IMR-90 (cell line): ENCODE results near the gene CLCF1. TPM values are rescaled to one million over a fixed set of nuclear protein-coding genes. Genes with fewer than 3 reads are reported as not detected.

ENCODE experiments used
- ATAC-seq: fragments of 200-7000 bp; cut with Tn5 transposase; 2 replicates; pipeline ENCODE4 v1.9.1; 2020; ENCODE audit warnings: low read depth, mild to moderate bottlenecking, moderate library complexity
- BruUV-seq: library from RNA; stranded (reverse); fragments of 400-500 nt; replicated peaks from 2 replicates; lab custom pipeline; 2021; lab: Mats Ljungman, UMichigan
- CTCF ChIA-PET: fragments of 300-600 bp; formaldehyde crosslinking; extraction: SDS; loops from one replicate; lab custom pipeline; 2021; ENCODE audit warnings: antibody characterized with exemption; lab: Yijun Ruan, JAX
- POLR2A ChIA-PET: fragments of 300-600 bp; sonication (Branson Sonifier 250); formaldehyde crosslinking; loops from one replicate; lab custom pipeline; 2022; ENCODE audit warnings: antibody characterized with exemption; ENCODE audit not compliant: unreplicated experiment; lab: Charles Lee
- DNase-seq: peaks from one replicate; pipeline ENCODE4 v3.0.0; 2013
- H2AFZ ChIP-seq: replicated peaks from 2 replicates; pipeline ENCODE3; 2013; ENCODE audit warnings: low read length, mild to moderate bottlenecking; ENCODE audit not compliant: poor library complexity
- H2AK5ac ChIP-seq: 2 replicates; pipeline ENCODE4 v1.6.1; 2013; ENCODE audit warnings: low read depth, low read length, inconsistent platforms
- H2AK9ac ChIP-seq: replicated peaks from 2 replicates; pipeline ENCODE3; 2013; ENCODE audit warnings: mild to moderate bottlenecking, low read depth, low read length, moderate library complexity; ENCODE audit not compliant: poor library complexity
- H2BK120ac ChIP-seq: 2 replicates; pipeline ENCODE4 v1.6.1; 2013; ENCODE audit warnings: low read depth, low read length, inconsistent platforms
- H2BK15ac ChIP-seq: 3 replicates; pipeline ENCODE4 v1.6.1; 2013; ENCODE audit warnings: low read depth, low read length, inconsistent platforms
- H2BK20ac ChIP-seq: 2 replicates; pipeline ENCODE4 v1.6.1; 2013; ENCODE audit warnings: low read depth, mild to moderate bottlenecking, inconsistent platforms, low read length, moderate library complexity
- H2BK5ac ChIP-seq: 2 replicates; pipeline ENCODE4 v1.6.1; 2013; ENCODE audit warnings: mild to moderate bottlenecking, low read depth, low read length, inconsistent platforms; ENCODE audit not compliant: poor library complexity, severe bottlenecking
- H3K14ac ChIP-seq: replicated peaks from 2 replicates; pipeline ENCODE4 v1.6.1; 2013; ENCODE audit warnings: low read depth, low read length, inconsistent platforms
- H3K18ac ChIP-seq: 2 replicates; pipeline ENCODE4 v1.6.1; 2013; ENCODE audit warnings: low read depth, low read length, control low read depth
- H3K23ac ChIP-seq: 2 replicates; pipeline ENCODE4 v1.6.1; 2013; ENCODE audit warnings: low read depth, low read length, inconsistent platforms
- H3K27ac ChIP-seq: 2 replicates; pipeline ENCODE4 v1.5.1; 2013; ENCODE audit warnings: mild to moderate bottlenecking, control low read depth, low read length; ENCODE audit not compliant: insufficient read depth
- H3K27me3 ChIP-seq: 2 replicates; pipeline ENCODE4 v1.6.1; 2013; ENCODE audit warnings: low read length; ENCODE audit not compliant: control insufficient read depth, insufficient read depth
- H3K36me3 ChIP-seq: 2 replicates; pipeline ENCODE4 v1.6.1; 2013; ENCODE audit warnings: low read length, mixed read lengths; ENCODE audit not compliant: control insufficient read depth, insufficient read depth
- H3K4ac ChIP-seq: 2 replicates; pipeline ENCODE4 v1.6.1; 2013; ENCODE audit warnings: low read depth, low read length, inconsistent platforms
- H3K4me1 ChIP-seq: 2 replicates; pipeline ENCODE4 v1.6.1; 2013; ENCODE audit warnings: low read length, mixed read lengths; ENCODE audit not compliant: control insufficient read depth, insufficient read depth
- H3K4me2 ChIP-seq: 2 replicates; pipeline ENCODE4 v1.6.1; 2013; ENCODE audit warnings: low read depth, mild to moderate bottlenecking, control low read depth, low read length, moderate library complexity
- H3K4me3 ChIP-seq: 2 replicates; pipeline ENCODE4 v1.5.1; 2013; ENCODE audit warnings: low read depth, mild to moderate bottlenecking, control low read depth, low read length, moderate library complexity; ENCODE audit not compliant: insufficient read depth
- H3K56ac ChIP-seq: 2 replicates; pipeline ENCODE4 v1.6.1; 2013; ENCODE audit warnings: low read length, inconsistent platforms; ENCODE audit not compliant: insufficient read depth; ENCODE audit errors: extremely low read depth
- H3K79me1 ChIP-seq, 2 experiments: 2 replicates each; pipeline ENCODE4 v1.6.1; 2013; ENCODE audit warnings: low read length in 2 of 2, inconsistent platforms in 1 of 2, low read depth in 1 of 2
- H3K9ac ChIP-seq: 2 replicates; pipeline ENCODE4 v1.6.1; 2013; ENCODE audit warnings: low read depth, low read length, control low read depth
- H3K9me1 ChIP-seq: 2 replicates; pipeline ENCODE4 v1.6.1; 2013; ENCODE audit warnings: low read length, inconsistent platforms; ENCODE audit not compliant: insufficient read depth
- H3K9me3 ChIP-seq: 2 replicates; pipeline ENCODE4 v1.6.1; 2013; ENCODE audit warnings: low read length; ENCODE audit not compliant: control insufficient read depth, insufficient read depth
- H4K20me1 ChIP-seq: 2 replicates; pipeline ENCODE4 v1.6.1; 2013; ENCODE audit warnings: low read length, inconsistent platforms; ENCODE audit not compliant: insufficient read depth
- H4K5ac ChIP-seq: 2 replicates; pipeline ENCODE4 v1.6.1; 2013; ENCODE audit warnings: mild to moderate bottlenecking, low read depth, low read length, control low read depth
- H4K8ac ChIP-seq, 2 experiments: 2 replicates each; pipeline ENCODE4 v1.6.1; 2013; ENCODE audit warnings: low read depth in 2 of 2, low read length in 2 of 2, control low read depth in 1 of 2, inconsistent platforms in 1 of 2
- H4K91ac ChIP-seq: 2 replicates; pipeline ENCODE4 v1.6.1; 2013; ENCODE audit warnings: low read depth, low read length, inconsistent platforms; ENCODE audit not compliant: insufficient read depth
- BHLHE40 ChIP-seq: fragments of 150-350 bp; IDR thresholded peaks from 2 replicates; pipeline ENCODE4 v1.6.1; 2016; ENCODE audit warnings: mild to moderate bottlenecking, low read depth, low read length
- CEBPB ChIP-seq: IDR thresholded peaks from 2 replicates; pipeline ENCODE4 v1.6.1; 2012; ENCODE audit warnings: low read depth, low read length, improper control_type of control experiment
- ELK1 ChIP-seq: fragments of 150-350 bp; IDR thresholded peaks from 2 replicates; pipeline ENCODE4 v1.6.1; 2016; ENCODE audit warnings: low read depth, mild to moderate bottlenecking, low read length, moderate library complexity, borderline replicate concordance
- MXI1 ChIP-seq: IDR thresholded peaks from 2 replicates; pipeline ENCODE4 v1.6.1; 2012; ENCODE audit warnings: low read depth, mild to moderate bottlenecking, low read length, moderate library complexity, borderline replicate concordance
- RFX5 ChIP-seq: IDR thresholded peaks from 2 replicates; pipeline ENCODE4 v1.8.0; 2012; ENCODE audit warnings: low read depth, mild to moderate bottlenecking, low read length, moderate library complexity
- SMC3 ChIP-seq: fragments of 150-350 bp; IDR thresholded peaks from 2 replicates; pipeline ENCODE4 v1.6.1; 2016; ENCODE audit warnings: low read depth, mild to moderate bottlenecking, antibody characterized with exemption, low read length, moderate library complexity
- USF2 ChIP-seq: fragments of 150-350 bp; IDR thresholded peaks from 2 replicates; pipeline ENCODE4 v1.6.1; 2017; ENCODE audit warnings: mild to moderate bottlenecking, antibody characterized with exemption, low read length, low read depth
- WGBS, 2 experiments: methylation state at CpG; one replicate each; pipeline versions ENCODE4 v1.1.5 to v1.1.7; 2013; ENCODE audit warnings: missing lambda C conversion rate in 2 of 2; ENCODE audit not compliant: insufficient read length in 1 of 2; ENCODE audit errors: extremely low coverage in 2 of 2; 5-methylcytosine and 5-hydroxymethylcytosine counted together
- dilution Hi-C: fragments of 300-500 bp; cut with HindIII; formaldehyde crosslinking; loops from one replicate; pipeline ENCODE4 v1.14.3; 2018; ENCODE audit warnings: low sequenced_read_pairs; ENCODE audit not compliant: unreplicated experiment
- in situ Hi-C: fragments of 300-500 bp; cut with MboI; formaldehyde crosslinking; loops from 3 replicates; pipeline ENCODE4 v1.14.3; 2019; ENCODE audit warnings: low sequenced_read_pairs, inconsistent platforms, mixed read lengths
- intact Hi-C: fragments of 100-400 bp; cut with micrococcal nuclease; formaldehyde crosslinking; loops from 2 replicates; pipeline ENCODE4 v1.10.0; 2022
- polyA plus RNA-seq, 3 experiments: library from polyadenylated mRNA; depleted of rRNA; stranded (reverse); fragments of >200 nt; gene quantifications; 2 replicates each; pipeline ENCODE4 v1.2.3, GENCODE V29; 2012; ENCODE audit warnings: low replicate concordance in 1 of 3
- total RNA-seq: library from RNA; depleted of rRNA; stranded (reverse); fragments of >200 nt; gene quantifications from 2 replicates; pipeline ENCODE4 v1.2.3, GENCODE V29; 2012
- TF ChIP-seq, protein P1 (sequence below): conservative IDR thresholded peaks from 2 replicates; pipeline ENCODE4 v1.5.1; 2012; ENCODE audit warnings: mild to moderate bottlenecking, low read depth, low read length, improper control_type of control experiment

The CLCF1 gene
- total and polyA plus RNA-seq, 2 of the 4 experiments (the other 2 are of a cell fraction), result 5.6 to 27.8 TPM

- TF ChIP-seq SMC3 (no peak), CEBPB (no peak)
Measured at GRCh38 chr11:67374571-67375281, 1.3 kb upstream of the CLCF1 start (continued).

DNA sequence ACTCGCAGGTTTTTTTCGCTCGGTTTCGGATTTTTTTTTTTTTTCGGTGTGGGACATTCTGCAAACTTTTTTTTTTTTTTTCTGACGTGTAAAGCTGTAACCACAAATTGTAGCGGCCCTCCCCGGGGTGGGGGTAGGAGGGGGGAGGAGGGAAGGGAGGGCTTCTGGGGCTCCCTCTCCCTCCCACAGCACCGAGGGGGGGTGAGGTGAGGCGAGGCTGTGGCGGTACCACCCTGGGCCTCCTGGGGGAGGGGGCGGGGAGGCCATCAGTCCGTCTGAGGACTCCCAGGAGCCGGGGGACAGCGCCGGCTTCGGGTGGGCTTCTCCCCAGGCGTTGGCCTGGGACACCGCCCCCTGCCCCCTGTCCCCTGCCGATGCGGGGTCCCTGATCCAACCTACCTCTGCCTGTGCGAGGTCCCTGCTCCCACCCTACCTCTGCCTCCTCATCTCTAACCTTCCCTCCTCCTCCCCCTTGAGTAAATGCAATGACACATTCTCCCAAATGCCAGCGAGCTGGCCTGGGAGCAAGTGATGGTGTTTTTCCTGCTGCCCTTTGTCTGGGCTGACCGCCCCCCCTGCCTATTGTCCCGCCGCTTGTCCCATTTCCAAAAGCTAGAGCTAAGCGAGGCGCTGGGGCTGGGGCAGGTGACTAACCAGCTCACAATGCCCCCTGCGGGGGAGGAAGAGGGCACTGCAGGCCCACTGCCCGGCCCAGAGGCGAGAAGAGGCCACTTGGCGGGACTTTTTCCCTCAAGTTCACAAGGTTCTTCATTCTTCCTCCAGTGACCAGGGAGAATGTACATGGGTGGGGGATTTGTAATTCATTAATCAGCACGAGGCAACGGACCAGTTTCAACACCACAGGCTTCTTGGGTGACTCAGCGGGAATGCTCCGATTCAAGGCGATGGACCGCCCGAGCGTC, 511 bp upstream of the CLCF1 start:
- ATAC-seq (peak; percentile 49), DNase-seq (peak; percentile 96)
- Histone ChIP-seq H3K14ac (peak overlapping the region; percentile 90), H3K23ac (peak overlapping the region; percentile 86), H3K9me1 (peaks cover 24% of the 10 kb centered on the region), H3K36me3 (peaks cover 3% of the 10 kb centered on the region; the same call in 1 of the 2 replicates), H2AFZ (peak overlapping the region; percentile 75), H2BK15ac (peak overlapping the region; percentile 96; the same call in 2 of the 3 replicates), H3K79me1 (peaks cover 5 to 31% of the 10 kb centered on the region in 2 experiments; a peak in 3 of 4 replicates), H2BK20ac (peak overlapping the region; percentile 87), H2AK9ac (peak overlapping the region; percentile 99), H3K4me3 (peak overlapping the region; percentile 78), H2BK5ac (peak overlapping the region; percentile 93), H4K91ac (peak overlapping the region; percentile 96), H2AK5ac (peak overlapping the region; percentile 96), H4K20me1 (peaks cover 31% of the 10 kb centered on the region), H3K9ac (peak overlapping the region; percentile 71), H3K4me2 (peak overlapping the region; percentile 32), H4K8ac (peak overlapping the region; percentile 82 to 89), H3K4ac (peak overlapping the region; percentile 96), H3K56ac (peak overlapping the region; percentile 84), H3K27ac (peak overlapping the region; percentile 94), H3K27me3 (no peaks in the 10 kb centered on the region), H2BK120ac (peak overlapping the region; percentile 93), H3K18ac (peak overlapping the region; percentile 21), H3K9me3 (no peaks in the 10 kb centered on the region), H3K4me1 (peaks cover 42% of the 10 kb centered on the region), H4K5ac (peak overlapping the region; percentile 10)
- BruUV-seq, result no TSS peak
- intact Hi-C loops (no loop called here), dilution Hi-C loops (no loop called here), in situ Hi-C loops (no loop called here)
- CTCF ChIA-PET, result interaction anchor here (0.6 to 1.1 kb wide), 4 partner anchors 8 to 29 kb away, joined by 3 to 4 read pairs (median 4); no protein-coding TSS in a partner anchor
- POLR2A ChIA-PET, result interaction anchor here (0.6 to 0.7 kb wide), 3 partner anchors 23 to 93 kb away, joined by 8 to 11 read pairs (median 11); no protein-coding TSS in a partner anchor
- WGBS, 2 experiments, result 0% methylated on average over 1 of the region's 40 CpGs; no CpG with 5 or more reads in 1 of the 2 experiments
- TF ChIP-seq ELK1, result no peak
- TF ChIP-seq MXI1, result no peak
- peak; percentile 94 for TF ChIP-seq BHLHE40
- peak; percentile 34 for TF ChIP-seq SMC3
- TF ChIP-seq RFX5, result no peak
- TF ChIP-seq, protein P1, sequence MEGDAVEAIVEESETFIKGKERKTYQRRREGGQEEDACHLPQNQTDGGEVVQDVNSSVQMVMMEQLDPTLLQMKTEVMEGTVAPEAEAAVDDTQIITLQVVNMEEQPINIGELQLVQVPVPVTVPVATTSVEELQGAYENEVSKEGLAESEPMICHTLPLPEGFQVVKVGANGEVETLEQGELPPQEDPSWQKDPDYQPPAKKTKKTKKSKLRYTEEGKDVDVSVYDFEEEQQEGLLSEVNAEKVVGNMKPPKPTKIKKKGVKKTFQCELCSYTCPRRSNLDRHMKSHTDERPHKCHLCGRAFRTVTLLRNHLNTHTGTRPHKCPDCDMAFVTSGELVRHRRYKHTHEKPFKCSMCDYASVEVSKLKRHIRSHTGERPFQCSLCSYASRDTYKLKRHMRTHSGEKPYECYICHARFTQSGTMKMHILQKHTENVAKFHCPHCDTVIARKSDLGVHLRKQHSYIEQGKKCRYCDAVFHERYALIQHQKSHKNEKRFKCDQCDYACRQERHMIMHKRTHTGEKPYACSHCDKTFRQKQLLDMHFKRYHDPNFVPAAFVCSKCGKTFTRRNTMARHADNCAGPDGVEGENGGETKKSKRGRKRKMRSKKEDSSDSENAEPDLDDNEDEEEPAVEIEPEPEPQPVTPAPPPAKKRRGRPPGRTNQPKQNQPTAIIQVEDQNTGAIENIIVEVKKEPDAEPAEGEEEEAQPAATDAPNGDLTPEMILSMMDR, result peak; percentile 44
- TF ChIP-seq USF2, result 0 out of 2 replicates have a peak, but pooled peaks have one; percentile 39
